Measurements from ENCODE around the gene POLD1. TPM values are rescaled to one million over a fixed set of nuclear protein-coding genes. Genes with fewer than 3 reads are reported as not detected.

Gene POLD1
- total RNA-seq, 1 experiment from 2014 or later: 31.9 TPM

GRCh38 chr19:50406829-50407228, 22.7 kb downstream of the POLD1 start:
- Mint-ChIP-seq H3K27ac (ENCODE audit: low read depth, unreplicated experiment) (no peak overlapping the region), H3K36me3 (ENCODE audit: insufficient read depth, unreplicated experiment) (peaks cover 32% of the 10 kb centered on the region), H3K27me3 (ENCODE audit: insufficient read depth, unreplicated experiment) (no peaks in the 10 kb centered on the region), H3K4me3 (ENCODE audit: unreplicated experiment) (no peak overlapping the region), H3K4me1 (ENCODE audit: insufficient read depth, unreplicated experiment) (no peaks in the 10 kb centered on the region), H3K9me3 (ENCODE audit: unreplicated experiment) (no peaks in the 10 kb centered on the region)
- ChIA-PET CTCF (no interaction called here), POLR2A (no interaction called here)
- no TSS peak for BruUV-seq (replicated peaks)
- TF ChIP-seq CTCF (IDR thresholded peaks at IDR 0.05; ENCODE audit: unreplicated experiment): no peak
- intact Hi-C loops (cut with micrococcal nuclease): no loop called here
- DNase-seq (ENCODE audit: unreplicated experiment): no peak

- ChIA-PET POLR2A (no interaction called here), CTCF (no interaction called here)
- no peaks in the 10 kb centered on the region for H3K9me3 Mint-ChIP-seq (ENCODE audit: unreplicated experiment)
- no peak for TF ChIP-seq CTCF (IDR thresholded peaks at IDR 0.05; ENCODE audit: unreplicated experiment)
- intact Hi-C loops (cut with micrococcal nuclease): no loop called here
- DNase-seq (ENCODE audit: unreplicated experiment): no peak
- no peaks in the 10 kb centered on the region for H3K27me3 Mint-ChIP-seq (ENCODE audit: insufficient read depth, unreplicated experiment)
- H3K36me3 Mint-ChIP-seq (ENCODE audit: insufficient read depth, unreplicated experiment): peaks cover 18% of the 10 kb centered on the region
- no peak overlapping the region for H3K4me3 Mint-ChIP-seq (ENCODE audit: unreplicated experiment)
- H3K4me1 Mint-ChIP-seq (ENCODE audit: insufficient read depth, unreplicated experiment): no peaks in the 10 kb centered on the region
- no TSS peak for BruUV-seq (replicated peaks)
- no peak overlapping the region for H3K27ac Mint-ChIP-seq (ENCODE audit: low read depth, unreplicated experiment)
Measured at GRCh38 chr19:50409347-50409746, 25.2 kb downstream of the POLD1 start.

GRCh38 chr19:50410109-50410508, 26.0 kb downstream of the POLD1 start:
- H3K27ac Mint-ChIP-seq (ENCODE audit: low read depth, unreplicated experiment): no peak overlapping the region
- no peaks in the 10 kb centered on the region for H3K9me3 Mint-ChIP-seq (ENCODE audit: unreplicated experiment)
- intact Hi-C loops (cut with micrococcal nuclease): no loop called here
- TF ChIP-seq CTCF (IDR thresholded peaks at IDR 0.05; ENCODE audit: unreplicated experiment): no peak
- H3K27me3 Mint-ChIP-seq (ENCODE audit: insufficient read depth, unreplicated experiment): no peaks in the 10 kb centered on the region
- no TSS peak for BruUV-seq (replicated peaks)
- no peak overlapping the region for H3K4me3 Mint-ChIP-seq (ENCODE audit: unreplicated experiment)
- no peak for DNase-seq (ENCODE audit: unreplicated experiment)
- peaks cover 14% of the 10 kb centered on the region for H3K36me3 Mint-ChIP-seq (ENCODE audit: insufficient read depth, unreplicated experiment)
- CTCF ChIA-PET: interaction anchor here (1.1 kb wide), 1 partner anchor 51 kb away, joined by 3 read pairs; no protein-coding TSS in a partner anchor
- H3K4me1 Mint-ChIP-seq (ENCODE audit: insufficient read depth, unreplicated experiment): no peaks in the 10 kb centered on the region
- POLR2A ChIA-PET: no interaction called here

- no TSS peak for BruUV-seq (replicated peaks)
- no peak overlapping the region for H3K27ac Mint-ChIP-seq (ENCODE audit: low read depth, unreplicated experiment)
- ChIA-PET CTCF (no interaction called here), POLR2A (no interaction called here)
- no peaks in the 10 kb centered on the region for H3K9me3 Mint-ChIP-seq (ENCODE audit: unreplicated experiment)
- TF ChIP-seq CTCF (IDR thresholded peaks at IDR 0.05; ENCODE audit: unreplicated experiment): no peak
- DNase-seq (ENCODE audit: unreplicated experiment): no peak
- no peaks in the 10 kb centered on the region for H3K27me3 Mint-ChIP-seq (ENCODE audit: insufficient read depth, unreplicated experiment)
- H3K4me1 Mint-ChIP-seq (ENCODE audit: insufficient read depth, unreplicated experiment): no peaks in the 10 kb centered on the region
- no peak overlapping the region for H3K4me3 Mint-ChIP-seq (ENCODE audit: unreplicated experiment)
- intact Hi-C loops (cut with micrococcal nuclease): no loop called here
- H3K36me3 Mint-ChIP-seq (ENCODE audit: insufficient read depth, unreplicated experiment): no peaks in the 10 kb centered on the region
Measured at GRCh38 chr19:50412419-50412818, 28.3 kb downstream of the POLD1 start.

All from MCF 10A (cell line).